NCI-H1105 treated with DMSO at 0.1 percent for 48 hours (cell line): ENCODE results near the gene GPR183.
"Not testable (repeated sequence)": the region's sequence is repeated elsewhere in the genome, so short reads cannot be mapped to it uniquely, and the experiment has no call there.

Experiments used
- DNase-seq: peaks from one replicate; lab custom pipeline; 2025; lab: John Stamatoyannopoulos, UW

Gene GPR183

DNA sequence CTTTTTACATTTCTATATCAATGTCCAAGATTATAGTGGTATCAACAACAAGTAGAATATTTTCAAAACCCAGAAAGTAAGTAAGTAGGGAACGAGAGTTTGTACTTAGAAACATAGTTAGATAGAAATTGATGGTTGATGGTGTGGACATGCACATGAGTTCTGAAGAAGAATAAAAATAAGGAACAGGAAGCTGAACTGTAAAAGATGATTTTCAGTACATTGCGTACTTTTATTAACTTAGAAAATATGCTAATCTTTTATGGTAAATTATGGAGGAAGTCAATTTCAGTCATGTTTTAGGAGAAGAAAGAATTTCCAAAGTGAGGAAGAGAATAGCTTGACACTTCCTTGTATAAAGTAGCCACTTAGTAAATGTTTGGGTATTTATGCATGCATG, 36.7 kb downstream of the GPR183 start:
- DNase-seq: no peak

DNA sequence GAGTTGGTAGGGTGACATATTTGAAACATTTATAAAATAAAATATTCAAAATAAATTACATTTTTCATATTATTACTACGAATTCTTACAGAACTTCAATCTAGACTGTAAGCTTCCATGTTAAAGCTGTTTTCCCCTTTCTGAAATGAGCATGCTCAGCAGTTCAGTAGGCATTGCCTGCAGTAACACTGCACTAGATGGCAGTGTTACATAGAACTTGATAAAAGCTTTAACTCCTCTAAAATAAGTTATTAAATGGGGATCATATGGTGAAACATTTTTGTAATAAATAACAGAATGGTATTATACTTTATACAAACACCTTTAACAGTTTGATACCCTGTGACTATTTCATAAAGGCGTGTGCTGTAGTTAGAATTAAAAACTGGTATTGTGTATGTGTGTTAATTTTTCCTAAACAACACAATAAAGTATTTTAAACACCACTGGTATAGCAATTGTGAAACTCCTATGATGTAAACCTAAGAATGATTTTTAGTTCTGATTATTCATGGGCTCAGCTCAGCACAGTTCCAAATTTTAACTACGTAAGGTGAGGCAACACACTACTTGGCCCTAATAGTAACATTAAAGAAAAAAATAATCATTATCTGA, 37.5 kb downstream of the GPR183 start:
- peak; percentile 16 for DNase-seq

DNA sequence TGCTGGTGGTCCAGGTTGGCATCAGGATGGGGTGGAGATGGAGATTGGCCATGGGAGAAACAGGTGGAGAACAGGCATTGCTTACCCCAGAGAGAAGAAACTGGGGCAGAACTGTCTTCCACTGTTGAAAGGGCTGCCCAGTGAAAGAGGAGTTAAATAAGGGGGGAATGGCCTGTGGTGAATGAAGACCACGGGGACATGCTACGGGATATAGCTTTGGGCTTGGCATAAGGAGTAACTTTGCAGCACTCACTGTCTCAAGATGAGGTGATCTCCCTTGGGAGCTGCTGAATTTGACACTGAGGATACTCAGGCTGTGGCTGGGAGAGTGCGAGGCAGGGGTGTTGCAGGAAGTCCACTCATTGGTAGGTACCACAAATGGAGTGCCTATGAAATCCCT, 38.4 kb downstream of the GPR183 start:
- DNase-seq: no peak

DNA sequence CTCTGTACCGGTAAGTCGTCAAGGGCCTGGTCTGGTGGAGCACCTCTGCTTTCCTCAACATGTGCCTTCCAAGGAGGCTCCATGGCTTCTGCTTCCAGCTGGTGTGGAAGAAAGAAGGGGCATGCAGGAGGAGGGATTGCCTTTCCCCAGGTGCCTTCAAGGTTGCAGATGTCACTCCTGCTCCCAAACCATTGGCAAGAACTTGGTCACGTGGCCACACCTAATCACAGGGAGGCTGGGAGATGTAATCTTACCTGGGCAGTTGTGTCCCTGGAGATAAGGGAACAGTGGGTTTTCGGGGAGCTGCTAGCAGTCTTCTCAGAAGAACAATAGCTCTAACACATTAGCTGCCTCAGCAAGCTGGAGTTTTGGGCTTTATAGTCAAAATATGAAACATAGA, 39.3 kb downstream of the GPR183 start:
- DNase-seq: no peak

DNA sequence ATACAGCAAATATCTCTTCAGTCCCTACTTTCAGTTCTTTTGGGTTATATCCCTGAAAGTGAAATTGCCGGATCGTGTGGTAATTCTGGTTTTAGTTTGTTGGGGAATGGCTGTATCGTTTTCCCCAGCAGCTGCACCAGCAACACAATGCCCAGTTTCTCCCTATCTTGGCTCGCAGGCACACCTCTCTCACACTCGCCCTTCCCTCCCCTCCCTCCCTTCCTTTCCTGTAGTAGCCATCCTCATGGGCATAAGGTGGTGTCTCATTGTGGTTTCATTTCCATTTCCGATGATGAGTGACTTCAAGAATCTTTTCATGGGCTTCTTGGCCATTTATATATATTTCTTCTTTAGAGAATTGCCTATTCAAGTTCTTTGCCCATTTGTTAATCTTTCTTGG, 40.4 kb downstream of the GPR183 start:
- DNase-seq: no peak

DNA sequence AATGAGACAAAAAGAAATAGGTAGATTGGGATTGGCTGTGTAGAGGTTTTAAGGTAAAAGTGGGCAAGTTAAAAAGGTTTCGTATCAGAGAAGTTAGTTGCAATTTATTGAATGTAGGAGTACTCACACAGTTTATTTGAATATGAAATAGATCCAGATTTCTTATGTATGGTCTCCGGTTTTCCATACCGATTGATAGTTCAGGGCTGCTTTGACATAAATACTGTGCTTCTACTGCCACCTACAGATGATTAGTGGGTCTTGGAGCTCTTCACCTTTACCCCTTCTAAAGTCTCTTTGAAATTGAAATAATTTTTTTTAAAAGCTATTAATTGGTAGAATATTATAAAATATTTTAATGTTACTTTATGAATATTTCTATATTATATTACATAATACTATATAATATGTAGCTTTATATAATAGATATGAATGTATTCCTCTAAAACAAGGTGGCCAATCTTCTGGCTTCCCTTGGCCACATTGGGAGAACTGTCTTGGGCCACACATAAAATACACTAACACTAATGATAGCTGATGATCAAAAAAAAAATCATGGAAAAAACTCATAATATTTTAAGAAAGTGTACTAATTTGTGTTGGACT, 41.3 kb downstream of the GPR183 start:
- DNase-seq: peak; percentile 22

DNA sequence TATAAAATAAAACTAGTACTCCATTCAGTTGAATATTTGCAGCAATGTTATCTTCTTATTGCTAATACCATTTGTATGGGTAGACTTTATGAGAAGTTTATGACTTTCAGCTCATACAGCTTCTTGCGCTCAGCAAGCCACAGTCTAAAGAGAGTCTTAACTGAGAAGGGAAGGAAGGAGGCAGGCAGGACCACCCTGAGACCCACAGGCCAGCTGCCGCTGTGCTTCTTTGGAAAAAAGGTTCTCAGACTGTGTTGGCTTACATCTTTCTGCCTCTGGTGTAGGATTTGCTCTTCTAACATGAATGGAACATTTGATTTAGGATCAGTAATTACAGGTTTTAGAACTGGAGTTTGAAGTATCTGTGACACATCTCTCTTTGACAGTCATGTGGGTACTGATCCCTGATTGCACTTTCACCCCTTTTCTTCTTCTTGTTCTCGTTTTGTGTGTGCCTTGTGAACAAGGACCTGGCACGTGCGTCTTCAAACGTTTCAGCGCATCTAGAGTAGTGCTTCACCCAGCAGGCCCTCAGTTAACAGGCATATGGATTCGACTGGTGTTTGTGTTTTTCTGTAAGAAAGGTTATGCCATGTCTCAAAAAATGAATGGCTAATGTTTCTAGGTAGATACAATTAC, 41.9 kb downstream of the GPR183 start:
- DNase-seq: no peak

DNA sequence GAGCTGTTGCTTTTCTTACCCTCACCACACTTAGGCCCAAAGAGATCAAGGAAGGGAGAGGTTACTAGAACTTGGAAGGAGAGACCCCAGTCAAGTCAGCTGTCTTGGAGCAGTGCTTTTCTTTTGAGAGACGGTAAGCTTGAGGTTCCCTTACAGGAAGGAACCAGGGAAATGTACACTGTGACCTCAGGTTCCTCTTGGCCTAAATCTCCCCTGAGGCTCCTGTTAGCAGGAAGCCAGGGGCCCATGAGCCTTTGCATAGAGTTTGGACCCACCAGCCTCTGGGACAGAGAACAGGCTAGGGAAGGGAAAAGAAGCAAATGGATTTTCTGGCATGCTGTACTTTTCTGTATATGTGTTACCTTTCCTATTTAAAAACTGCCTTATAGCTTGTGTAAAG, 43.1 kb downstream of the GPR183 start:
- DNase-seq: no peak

DNA sequence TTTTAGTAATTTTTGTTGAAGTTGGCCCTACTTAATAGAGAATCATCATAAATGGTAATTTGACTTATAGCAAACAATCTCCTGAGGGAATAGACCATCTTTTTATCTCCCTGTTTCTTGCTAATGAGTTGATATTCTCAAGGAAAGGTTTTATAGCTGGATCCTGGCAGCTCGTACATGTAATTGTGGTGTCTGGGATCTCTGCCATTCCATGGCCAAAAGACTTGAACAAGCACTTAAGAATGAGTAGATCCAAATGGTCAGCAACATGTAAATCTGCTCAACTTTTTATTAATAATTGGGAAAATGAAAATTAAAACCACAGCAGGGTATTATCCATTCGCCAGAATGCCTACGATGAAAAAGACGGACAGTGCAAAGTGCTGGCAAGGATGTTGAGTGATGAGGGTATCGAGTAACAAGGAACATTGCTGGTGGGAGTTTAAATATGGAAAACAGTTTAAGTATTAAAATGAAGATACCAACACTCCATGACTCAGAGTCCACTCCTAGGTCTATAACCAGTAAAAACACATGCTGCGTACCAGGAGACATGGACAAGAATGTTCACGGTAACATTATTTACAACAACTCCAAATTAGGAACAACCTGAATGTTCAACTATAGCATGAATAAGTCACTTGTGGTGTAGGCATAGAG, 43.9 kb downstream of the GPR183 start:
- DNase-seq: no peak

DNA sequence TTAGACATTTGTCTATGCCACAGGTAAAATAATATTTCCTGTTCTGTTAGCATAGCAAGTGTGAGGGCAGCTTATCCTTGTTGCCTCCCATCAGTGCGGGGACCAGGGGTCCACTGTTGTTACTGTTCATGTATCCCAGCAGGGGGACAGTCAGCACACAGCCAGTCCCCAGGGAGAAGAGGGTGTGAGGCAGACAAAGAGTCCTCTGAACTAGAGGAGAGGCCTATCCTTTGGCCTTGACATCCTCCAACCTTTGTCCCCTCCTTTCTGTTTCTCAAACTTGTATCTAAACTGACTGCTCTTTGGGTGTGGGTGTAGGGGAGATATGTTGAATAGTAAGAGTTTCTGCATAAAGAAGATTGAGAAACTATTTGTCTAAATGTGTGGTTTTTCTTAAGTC, 46.1 kb downstream of the GPR183 start:
- DNase-seq: no peak

DNA sequence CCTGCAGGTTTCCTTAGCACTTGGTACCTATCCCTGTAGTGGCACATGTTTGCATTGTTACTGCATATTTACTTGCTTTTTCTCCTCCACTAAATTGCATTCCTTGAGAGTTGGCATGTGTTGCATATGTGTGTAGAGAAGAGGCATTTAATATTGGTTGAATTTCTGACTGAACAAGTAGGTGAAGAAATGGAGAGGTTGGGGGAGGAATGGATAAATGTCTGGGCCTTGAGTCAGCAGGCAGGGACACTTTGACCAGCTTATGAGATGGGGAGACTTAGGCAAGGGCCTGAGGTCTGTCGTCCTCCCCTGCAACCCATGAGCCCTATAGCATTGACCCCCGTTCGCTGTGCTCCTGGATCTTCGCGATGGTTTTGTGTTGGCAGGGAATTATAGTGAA, 47.0 kb downstream of the GPR183 start:
- DNase-seq: no peak

DNA sequence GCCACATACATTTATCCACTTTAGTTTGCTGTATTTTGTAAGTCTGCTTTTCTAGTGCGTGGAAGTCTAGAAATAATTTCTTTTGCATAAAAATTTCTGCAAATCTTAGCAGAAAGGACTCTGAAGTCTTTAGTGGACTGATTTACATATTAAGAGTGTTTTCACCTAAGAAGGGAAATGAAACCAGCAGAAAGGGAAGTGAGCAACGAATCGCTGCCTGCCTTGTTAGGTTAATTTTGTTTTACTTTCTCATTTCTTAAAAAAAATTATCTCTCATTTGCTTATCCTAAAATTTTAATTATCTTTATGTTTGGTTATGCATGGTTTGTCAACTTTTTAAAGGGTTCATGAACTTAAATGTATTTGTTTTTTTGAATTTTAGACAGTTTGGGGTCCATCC, 48.3 kb downstream of the GPR183 start:
- no peak for DNase-seq

DNA sequence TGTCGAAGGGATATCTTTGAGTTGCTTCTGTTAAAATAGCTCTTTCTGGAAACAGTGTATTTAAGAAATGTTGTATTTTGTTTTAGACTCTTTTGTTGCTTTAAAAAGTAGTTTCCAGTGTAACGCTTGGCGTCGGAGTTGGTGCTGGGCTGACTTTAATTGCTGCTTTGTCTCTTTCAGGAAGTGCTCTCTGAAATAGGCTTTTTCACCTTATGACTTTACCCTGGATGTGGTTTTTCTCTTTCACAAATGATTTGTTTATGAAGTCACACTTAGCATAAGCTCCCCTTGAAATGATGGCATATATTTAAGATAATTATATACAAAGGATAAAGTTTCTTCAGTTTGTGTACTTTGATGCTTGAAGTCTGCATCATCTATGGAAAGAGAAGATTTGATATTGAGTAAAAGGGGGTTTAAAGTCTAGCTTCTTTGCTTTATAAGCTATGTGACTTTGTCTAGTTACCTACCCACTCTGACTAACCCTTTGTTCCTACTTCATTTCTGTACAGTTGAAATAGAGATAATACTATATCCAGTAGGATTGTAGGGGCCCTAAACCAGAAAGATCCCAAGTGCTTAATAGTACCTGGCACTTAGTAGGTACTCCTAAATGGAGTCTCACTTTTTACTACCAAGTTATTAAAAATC, 48.9 kb downstream of the GPR183 start, which contains the start of gene GPR18:
GPR18 (minus strand) TSS at position 170 of the 651 bp plus-strand sequence. CDS start 2,507 bp downstream, outside the sequence.
- DNase-seq: no peak

DNA sequence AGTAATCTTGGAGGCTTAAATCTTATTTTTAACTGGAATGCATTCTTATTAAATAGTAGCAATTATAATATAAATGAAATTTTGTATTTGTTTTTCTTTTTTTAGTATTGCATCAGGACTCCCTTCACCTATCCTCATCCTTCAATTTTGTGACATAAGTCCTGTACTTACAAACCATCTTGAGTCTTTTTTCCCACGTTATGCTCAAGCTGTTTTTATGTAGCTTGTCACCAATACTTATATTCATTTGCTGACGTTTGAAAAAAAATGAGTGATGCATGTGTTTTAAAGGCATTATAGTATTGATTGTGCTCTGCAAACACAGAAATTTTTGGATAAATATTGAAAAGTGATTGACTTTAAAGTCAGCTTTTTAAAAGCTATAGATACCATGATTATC, 49.9 kb downstream of the GPR183 start:
- no peak for DNase-seq

DNA sequence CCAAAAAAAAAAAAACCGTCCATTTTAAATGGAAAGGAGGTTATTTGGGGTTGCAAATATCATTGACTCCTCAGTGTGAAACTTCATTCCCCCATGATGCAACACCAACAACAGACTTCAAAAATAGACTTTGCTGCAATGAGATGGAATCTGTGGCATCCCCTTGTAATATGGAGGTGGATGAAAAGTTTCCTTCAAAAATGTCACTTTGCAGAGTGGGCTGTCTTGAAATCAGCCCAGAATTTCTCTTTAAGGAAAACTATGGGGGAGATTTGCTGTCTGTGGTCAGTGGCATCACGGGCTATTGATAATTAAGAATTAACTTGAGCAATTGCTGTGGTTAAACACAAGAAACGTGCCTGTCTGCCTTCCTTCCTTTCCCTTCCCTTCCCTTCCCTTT, 50.5 kb downstream of the GPR183 start:
- no peak for DNase-seq

DNA sequence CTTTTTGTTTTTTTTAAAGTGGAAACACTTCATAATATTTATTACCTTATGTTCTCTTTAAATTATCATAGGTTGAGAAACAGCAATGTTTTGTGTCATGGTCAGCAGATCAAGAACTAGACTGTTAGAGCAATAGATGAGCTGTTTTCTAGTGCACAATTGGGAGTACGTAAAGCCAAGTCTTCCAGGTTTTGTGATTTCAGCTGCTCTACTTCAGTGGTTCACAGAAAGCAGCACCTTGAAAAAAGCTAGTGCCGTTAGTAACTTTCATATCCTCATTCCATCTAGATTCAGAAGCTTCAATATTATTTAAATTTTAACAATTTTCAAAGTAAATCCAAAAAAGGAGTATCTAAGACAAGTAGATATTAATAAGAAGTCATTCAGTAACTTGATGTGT, 50.9 kb downstream of the GPR183 start:
- no peak for DNase-seq

DNA sequence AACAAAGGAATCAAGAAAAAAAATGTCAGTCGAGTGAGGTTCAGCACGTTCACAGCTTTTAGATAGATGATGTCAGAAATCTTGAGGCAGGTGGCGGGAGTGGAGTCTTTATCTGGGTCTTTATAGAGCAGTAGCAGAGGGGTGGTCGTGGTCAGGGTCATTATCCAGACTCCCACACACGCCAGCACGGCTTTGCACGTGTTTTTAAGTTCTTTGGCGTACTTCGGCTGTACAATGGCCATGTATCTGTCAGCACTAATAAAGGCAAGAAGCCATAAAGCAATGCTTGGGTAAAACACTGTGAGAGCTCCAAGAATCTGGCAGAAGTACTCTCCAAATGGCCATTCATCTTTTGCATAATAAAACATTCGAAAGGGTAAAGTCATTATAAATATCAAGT, 51.9 kb downstream of the GPR183 start:
- no peak for DNase-seq

DNA sequence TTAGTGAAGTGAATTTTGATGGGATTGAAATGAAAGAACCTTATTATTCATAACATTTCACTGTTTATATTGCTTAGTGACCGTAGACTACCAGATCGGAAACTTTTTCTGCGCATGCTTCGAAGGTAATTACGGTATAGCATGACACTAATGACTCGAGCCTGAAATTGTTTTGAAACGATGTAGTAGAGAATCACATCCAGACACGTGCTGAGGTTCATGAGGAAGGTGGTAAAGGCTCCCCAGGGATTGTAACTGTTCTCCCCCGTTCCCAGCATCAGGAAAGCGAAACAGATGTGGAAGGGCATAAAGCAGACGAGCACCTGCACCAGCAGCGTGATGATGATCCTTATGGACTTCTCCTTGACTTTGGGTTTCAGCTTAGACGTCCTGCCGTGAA, 52.4 kb downstream of the GPR183 start:
- DNase-seq: no peak

DNA sequence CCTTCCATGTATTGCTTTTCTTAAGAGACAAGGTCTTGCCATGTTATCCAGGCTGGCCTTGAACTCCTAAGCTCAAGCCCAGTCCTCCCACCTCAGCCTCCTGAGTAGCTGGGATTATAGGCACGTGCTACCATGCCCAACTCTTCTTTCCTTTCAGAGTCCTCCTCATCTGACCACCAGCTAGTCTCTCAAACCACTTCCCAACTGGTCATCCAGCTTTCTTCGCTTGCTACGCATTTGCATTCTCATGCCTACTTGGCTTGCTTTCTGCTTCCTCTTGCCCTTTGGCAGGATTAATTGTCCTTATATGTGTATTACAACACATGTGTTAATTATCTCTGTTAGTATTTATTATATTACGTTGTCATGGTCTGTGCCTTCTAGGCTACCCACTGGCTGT, 55.3 kb downstream of the GPR183 start:
- DNase-seq: no peak

DNA sequence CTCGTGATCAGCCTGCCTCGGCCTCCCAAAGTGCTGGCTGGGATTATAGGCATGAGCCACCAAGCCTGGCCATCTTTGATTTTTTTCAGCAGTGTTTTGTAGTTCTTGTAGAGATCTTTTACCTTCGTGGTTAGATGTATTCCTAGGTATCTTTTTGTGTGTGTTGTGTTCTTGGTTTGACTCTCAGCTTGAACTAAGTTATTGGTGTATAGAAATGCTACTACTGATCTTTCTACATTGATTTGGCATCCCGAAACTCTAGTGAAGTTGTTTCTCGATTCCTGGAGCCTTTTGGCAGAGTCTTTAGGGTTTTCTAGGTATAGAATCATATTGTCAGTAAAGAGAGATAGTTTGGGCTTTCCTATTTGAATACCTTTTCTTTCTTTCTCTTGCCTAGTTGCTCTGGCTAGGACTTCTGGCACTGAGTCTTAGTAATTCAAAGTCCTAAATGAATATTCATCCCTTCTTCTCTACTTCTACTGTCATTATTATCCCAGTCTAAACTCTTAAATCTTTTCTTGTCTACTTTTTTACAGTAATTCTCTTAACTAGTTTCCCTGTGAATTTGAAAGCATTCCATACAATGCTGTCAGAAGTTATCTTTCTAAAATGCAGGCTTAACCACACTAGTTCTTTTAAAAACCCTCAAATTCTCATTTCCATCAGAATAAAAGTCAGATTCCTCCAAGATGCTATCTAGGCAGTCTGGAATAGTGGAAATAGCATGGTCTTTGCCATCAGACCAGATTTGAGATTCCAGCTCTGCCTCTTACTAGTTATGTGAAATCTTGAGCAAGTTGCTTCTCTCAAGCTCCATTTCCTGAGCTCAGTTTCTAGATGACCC, 56.0 kb downstream of the GPR183 start:
- no peak for DNase-seq

DNA sequence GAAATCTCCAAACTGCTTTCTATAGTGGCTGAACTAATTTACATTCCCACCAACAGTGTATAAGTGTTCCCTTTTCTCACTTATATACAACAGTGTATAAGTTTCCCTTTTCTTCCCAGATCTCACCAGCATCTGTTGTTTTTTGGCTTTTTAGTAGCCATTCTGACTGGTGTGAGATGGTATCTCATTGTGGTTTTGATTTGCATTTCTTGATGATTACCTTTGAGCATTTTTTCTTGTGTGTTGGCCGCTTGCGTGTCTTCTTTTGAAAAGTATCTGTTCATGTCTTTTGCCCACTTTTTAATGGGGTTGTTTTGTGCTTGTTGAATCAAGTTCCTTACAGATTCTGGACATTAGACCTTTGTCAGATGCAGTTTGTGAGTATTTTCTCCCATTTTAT, 57.6 kb downstream of the GPR183 start:
- not testable (repeated sequence) for DNase-seq

DNA sequence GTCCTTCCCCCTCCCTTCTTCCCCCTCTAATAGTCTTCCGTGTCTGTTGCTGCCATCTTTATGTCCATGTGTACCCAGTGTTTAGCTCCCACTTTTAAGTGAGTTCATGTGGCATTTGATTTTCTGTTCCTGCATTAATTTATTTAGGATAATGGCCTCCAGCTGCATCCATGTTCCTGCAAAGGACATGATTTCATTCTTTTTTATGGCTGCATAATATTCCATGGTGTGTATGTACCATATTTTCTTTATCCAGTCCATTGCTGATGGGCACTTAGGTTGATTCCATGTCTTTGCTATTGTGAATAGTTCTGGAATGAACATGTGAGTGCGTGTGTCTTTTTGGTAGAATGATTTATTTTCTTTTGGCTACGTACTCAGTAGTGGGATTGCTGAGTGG, 58.0 kb downstream of the GPR183 start:
- not testable (repeated sequence) for DNase-seq
